Keratinocyte (primary cell): ENCODE results near the gene C1orf216.

Source experiments
- CTCF ChIP-seq, 3 experiments: IDR thresholded peaks in 1 of 3; conservative IDR thresholded peaks in 1 of 3; optimal IDR thresholded peaks in 1 of 3; 2 replicates in 2 of 3; 3 replicates in 1 of 3; pipeline versions ENCODE3 to v1.5.1; 2011; ENCODE audit warnings: low read length in 3 of 3, mild to moderate bottlenecking in 3 of 3, moderate library complexity in 2 of 3, control low read depth in 1 of 3, inconsistent platforms in 1 of 3; ENCODE audit not compliant: insufficient read depth in 2 of 3; ENCODE audit errors: extremely low read depth in 1 of 3
- EZH2 ChIP-seq: IDR thresholded peaks from one replicate; pipeline ENCODE4 v1.6.1; 2012; ENCODE audit warnings: inconsistent platforms, mild to moderate bottlenecking, low read length, moderate library complexity

GRCh38 chr1:35714921-35715567, 3.6 kb downstream of the C1orf216 start:
- TF ChIP-seq CTCF (optimal IDR thresholded peaks at IDR 0.05 in 1 of 3, IDR thresholded peaks at IDR 0.05 in 1 of 3, conservative IDR thresholded peaks at IDR 0.05 in 1 of 3; ENCODE audit: extremely low read depth in 1 of 3, insufficient read depth in 2 of 3, low read length in 3 of 3): no peak
- no peak for TF ChIP-seq EZH2
